HEK293 (cell line): Measurements from ENCODE around the gene IGFALS.
"Not testable (repeated sequence)": the region's sequence is repeated elsewhere in the genome, so short reads cannot be mapped to it uniquely, and the experiment has no call there.

Experiments used
- CTCF ChIA-PET: fragments of 350-600 bp; formaldehyde crosslinking; extraction: SDS; loops from one replicate; lab custom pipeline; 2021; ENCODE audit warnings: antibody characterized with exemption; lab: Yijun Ruan, JAX
- POLR2A ChIA-PET: fragments of 300-600 bp; formaldehyde crosslinking; extraction: SDS; loops from one replicate; lab custom pipeline; 2020; ENCODE audit warnings: antibody characterized with exemption, inconsistent platforms; lab: Yijun Ruan, JAX
- H3K27ac ChIP-seq: fragments of 200-500 bp; sonication (Bioruptor generic); 2 replicates; pipeline ENCODE4 v1.5.1; 2014; ENCODE audit warnings: low read depth, low read length, control low read depth, inconsistent platforms; ENCODE audit errors: extremely low read depth
- H3K36me3 ChIP-seq, 2 experiments: fragments of 200-500 bp in 1 of 2; sonication (Bioruptor generic) in 1 of 2; 1 replicate in 1 of 2; 2 replicates in 1 of 2; pipeline ENCODE4 v1.5.1; 2014 to 2017; ENCODE audit warnings: inconsistent platforms in 2 of 2, low read length in 2 of 2; ENCODE audit not compliant: control insufficient read depth in 2 of 2, insufficient read depth in 1 of 2
- H3K4me1 ChIP-seq: fragments of 200-500 bp; sonication (Bioruptor generic); 2 replicates; pipeline ENCODE4 v1.5.1; 2014; ENCODE audit warnings: mild to moderate bottlenecking, low read length, inconsistent platforms; ENCODE audit not compliant: control insufficient read depth, insufficient read depth
- H3K4me3 ChIP-seq: 2 replicates; pipeline ENCODE4 v1.5.1; 2011; ENCODE audit warnings: low read depth, mild to moderate bottlenecking, control low read depth, low read length, moderate library complexity
- H3K9me3 ChIP-seq: fragments of 200-500 bp; sonication (Bioruptor generic); 2 replicates; pipeline ENCODE4 v1.5.1; 2014; ENCODE audit warnings: low read depth, low read length, inconsistent platforms; ENCODE audit not compliant: control insufficient read depth, insufficient read depth
- GFI1B ChIP-seq: fragments of 450-650 bp; formaldehyde crosslinking; IDR thresholded peaks from 2 replicates; pipeline ENCODE4 v1.5.1; 2016; ENCODE audit warnings: missing biosample characterization, missing genetic modification characterization
- MZF1 ChIP-seq: fragments of 450-650 bp; formaldehyde crosslinking; IDR thresholded peaks from 2 replicates; pipeline ENCODE4 v1.5.1; 2017; ENCODE audit warnings: missing biosample characterization, missing genetic modification characterization, borderline replicate concordance
- SCRT2 ChIP-seq: fragments of 450-650 bp; formaldehyde crosslinking; IDR thresholded peaks from 2 replicates; pipeline ENCODE4 v1.5.1; 2016; ENCODE audit warnings: missing biosample characterization, missing genetic modification characterization
- SETDB1 ChIP-seq: IDR thresholded peaks from one replicate; pipeline ENCODE4 v1.6.1; 2017; ENCODE audit warnings: mild to moderate bottlenecking, low read length, moderate library complexity, mixed read lengths; ENCODE audit not compliant: insufficient read length
- ZBTB20 ChIP-seq: fragments of 450-650 bp; formaldehyde crosslinking; IDR thresholded peaks from 2 replicates; pipeline ENCODE4 v1.5.1; 2016; ENCODE audit warnings: missing biosample characterization, missing genetic modification characterization
- ZBTB48 ChIP-seq: fragments of 450-650 bp; formaldehyde crosslinking; IDR thresholded peaks from 2 replicates; pipeline ENCODE4 v1.5.1; 2016; ENCODE audit warnings: missing biosample characterization, missing genetic modification characterization
- ZFP41 ChIP-seq: fragments of 450-650 bp; formaldehyde crosslinking; IDR thresholded peaks from 2 replicates; pipeline ENCODE4 v1.5.1; 2016; ENCODE audit warnings: missing biosample characterization, missing genetic modification characterization, borderline replicate concordance
- ZNF174 ChIP-seq: fragments of 450-650 bp; formaldehyde crosslinking; IDR thresholded peaks from 2 replicates; pipeline ENCODE4 v1.5.0; 2017; ENCODE audit warnings: missing biosample characterization, mild to moderate bottlenecking, missing genetic modification characterization
- ZNF175 ChIP-seq: fragments of 450-650 bp; formaldehyde crosslinking; IDR thresholded peaks from 2 replicates; pipeline ENCODE4 v1.5.1; 2016; ENCODE audit warnings: missing biosample characterization, missing genetic modification characterization
- ZNF184 ChIP-seq: fragments of 450-650 bp; IDR thresholded peaks from 2 replicates; pipeline ENCODE4 v1.5.1; 2018; ENCODE audit warnings: missing biosample characterization, mild to moderate bottlenecking, missing genetic modification characterization
- ZNF223 ChIP-seq: fragments of 450-650 bp; formaldehyde crosslinking; IDR thresholded peaks from 2 replicates; pipeline ENCODE4 v1.5.1; 2016; ENCODE audit warnings: missing biosample characterization, missing genetic modification characterization
- ZNF544 ChIP-seq: fragments of 450-650 bp; formaldehyde crosslinking; IDR thresholded peaks from 2 replicates; pipeline ENCODE4 v1.5.0; 2017; ENCODE audit warnings: missing biosample characterization, missing genetic modification characterization
- ZNF624 ChIP-seq: fragments of 450-650 bp; formaldehyde crosslinking; IDR thresholded peaks from 2 replicates; pipeline ENCODE4 v1.5.1; 2017; ENCODE audit warnings: missing biosample characterization, missing genetic modification characterization
- ZNF704 ChIP-seq: fragments of 450-650 bp; formaldehyde crosslinking; IDR thresholded peaks from 2 replicates; pipeline ENCODE4 v1.5.1; 2016; ENCODE audit warnings: missing biosample characterization, missing genetic modification characterization
- ZNF76 ChIP-seq: fragments of 450-650 bp; formaldehyde crosslinking; IDR thresholded peaks from 2 replicates; pipeline ENCODE4; 2016; ENCODE audit warnings: low read depth, missing biosample characterization, missing genetic modification characterization, borderline replicate concordance
- ZNF785 ChIP-seq: fragments of 450-650 bp; formaldehyde crosslinking; IDR thresholded peaks from 2 replicates; pipeline ENCODE4 v1.5.1; 2016; ENCODE audit warnings: missing biosample characterization, missing genetic modification characterization
- ZNF792 ChIP-seq: fragments of 450-650 bp; formaldehyde crosslinking; IDR thresholded peaks from 2 replicates; pipeline ENCODE4 v1.5.1; 2016; ENCODE audit warnings: missing biosample characterization, missing genetic modification characterization
- ZSCAN18 ChIP-seq: fragments of 450-650 bp; formaldehyde crosslinking; IDR thresholded peaks from 2 replicates; pipeline ENCODE4 v1.5.1; 2016; ENCODE audit warnings: missing biosample characterization, missing genetic modification characterization
- TF ChIP-seq, protein P1 (sequence below): fragments of 450-650 bp; formaldehyde crosslinking; IDR thresholded peaks from 2 replicates; pipeline ENCODE4 v1.5.1; 2017; ENCODE audit warnings: missing biosample characterization, missing genetic modification characterization

Gene IGFALS

GRCh38 chr16:1807626-1808025, 14.1 kb upstream of the IGFALS start:
- Histone ChIP-seq H3K36me3 (peaks cover 21 to 50% of the 10 kb centered on the region in 2 experiments; a peak in 2 of 3 replicates), H3K9me3 (no peaks in the 10 kb centered on the region), H3K4me3 (no peak overlapping the region), H3K27ac (no peak overlapping the region), H3K4me1 (no peaks in the 10 kb centered on the region)
- TF ChIP-seq ZNF792 (tag by site-specific recombination) (no peak), ZNF544 (tag by site-specific recombination) (no peak), ZNF184 (no peak), ZNF223 (tag by site-specific recombination) (no peak), SETDB1 (no peak), ZBTB20 (tag by site-specific recombination) (no peak), SCRT2 (tag by site-specific recombination) (no peak), ZNF785 (tag by site-specific recombination) (no peak), ZNF704 (tag by site-specific recombination) (no peak), ZBTB48 (tag by site-specific recombination) (no peak), ZNF76 (no peak), ZNF174 (tag by site-specific recombination) (no peak), ZNF175 (tag by site-specific recombination) (no peak), ZNF624 (tag by site-specific recombination) (no peak), ZFP41 (no peak)
- TF ChIP-seq, protein P1, sequence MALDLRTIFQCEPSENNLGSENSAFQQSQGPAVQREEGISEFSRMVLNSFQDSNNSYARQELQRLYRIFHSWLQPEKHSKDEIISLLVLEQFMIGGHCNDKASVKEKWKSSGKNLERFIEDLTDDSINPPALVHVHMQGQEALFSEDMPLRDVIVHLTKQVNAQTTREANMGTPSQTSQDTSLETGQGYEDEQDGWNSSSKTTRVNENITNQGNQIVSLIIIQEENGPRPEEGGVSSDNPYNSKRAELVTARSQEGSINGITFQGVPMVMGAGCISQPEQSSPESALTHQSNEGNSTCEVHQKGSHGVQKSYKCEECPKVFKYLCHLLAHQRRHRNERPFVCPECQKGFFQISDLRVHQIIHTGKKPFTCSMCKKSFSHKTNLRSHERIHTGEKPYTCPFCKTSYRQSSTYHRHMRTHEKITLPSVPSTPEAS (tag by site-specific recombination): no peak
- ChIA-PET CTCF (no interaction called here), POLR2A (no interaction called here)

DNA sequence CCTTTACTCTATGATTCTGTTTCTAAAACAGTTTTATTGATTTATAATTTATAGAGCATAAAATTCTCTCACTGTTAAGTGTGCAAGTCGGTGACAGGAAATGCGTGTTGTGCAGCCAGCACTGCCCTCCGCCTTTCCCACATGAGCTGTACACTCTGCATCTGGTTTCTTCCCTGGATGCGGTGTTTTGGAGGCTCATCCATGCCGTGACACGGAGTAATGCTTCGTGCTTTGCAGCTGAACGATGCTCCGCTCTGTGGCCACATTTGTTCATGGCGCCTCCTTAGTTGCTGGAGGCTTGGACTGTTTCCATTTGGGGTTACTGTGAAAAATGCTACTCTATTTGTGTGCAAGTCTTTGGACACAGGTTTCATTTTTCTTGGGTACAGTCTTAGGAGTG, 7.2 kb upstream of the IGFALS start:
- no peaks in the 10 kb centered on the region for H3K4me1 ChIP-seq
- H3K27ac ChIP-seq: no peak overlapping the region
- ChIA-PET POLR2A (interaction anchor here (1.7 kb wide), 1 partner anchor 18 kb away, joined by 10 read pairs; the partner anchor contains the start of genes NUBP2 and SPSB3), CTCF (no interaction called here)
- peaks cover 0 to 5% of the 10 kb centered on the region in 2 experiments; a peak in 2 of 3 replicates for H3K36me3 ChIP-seq
- no peak overlapping the region for H3K4me3 ChIP-seq
- TF ChIP-seq ZFP41 (no peak), GFI1B (tag by site-specific recombination) (no peak), ZSCAN18 (tag by site-specific recombination) (no peak), ZNF704 (tag by site-specific recombination) (no peak)
- H3K9me3 ChIP-seq: no peaks in the 10 kb centered on the region

DNA sequence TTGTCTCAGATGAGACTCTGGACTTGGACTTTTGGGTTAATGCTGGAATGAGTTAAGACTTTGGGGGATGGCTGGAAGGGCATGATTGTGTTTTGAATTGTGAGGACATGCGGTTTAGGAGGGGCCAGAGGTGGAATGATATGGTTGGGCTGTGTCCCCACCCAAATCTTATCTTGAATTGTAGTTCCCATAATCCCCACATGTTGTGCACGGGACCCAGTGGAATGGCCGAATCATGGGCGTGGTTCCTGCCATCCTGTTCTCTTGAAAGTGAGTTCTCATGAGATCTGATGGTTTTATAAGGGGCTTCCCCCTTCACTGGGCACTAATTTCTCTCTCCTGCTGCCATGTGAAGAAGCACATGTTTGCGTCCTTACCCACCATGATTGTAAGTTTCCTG, 5.8 kb upstream of the IGFALS start:
- H3K4me3 ChIP-seq, H3K27ac ChIP-seq, H3K4me1 ChIP-seq, CTCF ChIA-PET, H3K36me3 ChIP-seq, H3K9me3 ChIP-seq: not testable (repeated sequence)
- POLR2A ChIA-PET: interaction anchor here (1.0 to 1.7 kb wide), 2 partner anchors 17 to 166 kb away, joined by 3 to 4 read pairs; partner anchors contain the start of genes NUBP2, RPS2 and SPSB3
- TF ChIP-seq MZF1: peak; percentile 68; the same call in 1 of the 2 replicates
